MCF 10A (cell line): Measurements from ENCODE around the gene NEK5. TPM values are rescaled to one million over a fixed set of nuclear protein-coding genes. Genes with fewer than 3 reads are reported as not detected.

Source experiments
- BruUV-seq: library from RNA; stranded (reverse); fragments of 400-500 nt; replicated peaks from 2 replicates; lab custom pipeline; 2021; lab: Mats Ljungman, UMichigan
- CTCF ChIA-PET: fragments of 300-600 bp; sonication (Branson Sonifier 250); formaldehyde crosslinking; extraction: SDS; loops from one replicate; lab custom pipeline; 2021; ENCODE audit warnings: antibody characterized with exemption, inconsistent platforms; lab: Yijun Ruan, JAX
- POLR2A ChIA-PET: fragments of 300-600, 350-650 bp; sonication (Branson Sonifier 250); formaldehyde crosslinking; extraction: SDS; loops from one replicate; lab custom pipeline; 2020; ENCODE audit warnings: antibody characterized with exemption, inconsistent platforms; lab: Yijun Ruan, JAX
- DNase-seq: peaks from one replicate; pipeline ENCODE4 v3.0.0-alpha.2; 2018; ENCODE audit not compliant: unreplicated experiment
- H3K27ac Mint-ChIP-seq: one replicate; pipeline ENCODE4 v1.8.0; 2022; ENCODE audit warnings: mild to moderate bottlenecking, low read depth, mixed read lengths; ENCODE audit not compliant: unreplicated experiment
- H3K27me3 Mint-ChIP-seq: one replicate; pipeline ENCODE4 v1.8.0; 2022; ENCODE audit warnings: mixed read lengths; ENCODE audit not compliant: insufficient read depth, unreplicated experiment
- H3K36me3 Mint-ChIP-seq: one replicate; pipeline ENCODE4 v1.8.0; 2022; ENCODE audit warnings: mild to moderate bottlenecking, moderate library complexity, mixed read lengths; ENCODE audit not compliant: insufficient read depth, unreplicated experiment
- H3K4me1 Mint-ChIP-seq: one replicate; pipeline ENCODE4 v1.8.0; 2022; ENCODE audit warnings: mixed read lengths; ENCODE audit not compliant: insufficient read depth, unreplicated experiment
- H3K4me3 Mint-ChIP-seq: one replicate; pipeline ENCODE4 v1.8.0; 2022; ENCODE audit warnings: mild to moderate bottlenecking, moderate library complexity, mixed read lengths; ENCODE audit not compliant: unreplicated experiment
- H3K9me3 Mint-ChIP-seq: one replicate; pipeline ENCODE4 v1.8.0; 2022; ENCODE audit warnings: mixed read lengths; ENCODE audit not compliant: unreplicated experiment
- CTCF ChIP-seq: fragments of 200-600 bp; IDR thresholded peaks from one replicate; pipeline ENCODE4 v1.8.0; 2022; ENCODE audit warnings: antibody characterized with exemption, mild to moderate bottlenecking; ENCODE audit not compliant: unreplicated experiment
- intact Hi-C: fragments of 100-400 bp; cut with micrococcal nuclease; formaldehyde crosslinking; loops from 2 replicates; pipeline ENCODE4 v1.14.1; 2022
- total RNA-seq: library from RNA; stranded (reverse); gene quantifications from 2 replicates; pipeline ENCODE4 v1.2.3, GENCODE V29; 2022

Gene NEK5
- total RNA-seq, 1 experiment from 2014 or later, result 0.21 TPM

- no peak for TF ChIP-seq CTCF
- intact Hi-C loops, result loop anchor here (5.0 kb wide), 1 partner anchor 600 kb away; no protein-coding TSS in a partner anchor
- Mint-ChIP-seq H3K4me1 (peaks cover 8% of the 10 kb centered on the region), H3K27me3 (no peaks in the 10 kb centered on the region), H3K9me3 (no peaks in the 10 kb centered on the region), H3K4me3 (peak overlapping the region; percentile 92), H3K27ac (peak overlapping the region; percentile 90), H3K36me3 (peaks cover 16% of the 10 kb centered on the region)
- ChIA-PET POLR2A (interaction anchor here (0.5 to 1.9 kb wide), 24 partner anchors 8 to 641 kb away, joined by 3 to 13 read pairs (median 4); partner anchors contain the start of gene NEK3), CTCF (interaction anchor here (0.6 to 1.4 kb wide), 7 partner anchors 10 to 182 kb away, joined by 3 to 5 read pairs (median 3); no protein-coding TSS in a partner anchor)
- TSS peak; percentile 69 for BruUV-seq
- DNase-seq, result no peak
Observed at GRCh38 chr13:52012512-52012836, 116.4 kb downstream of the NEK5 start.

DNA sequence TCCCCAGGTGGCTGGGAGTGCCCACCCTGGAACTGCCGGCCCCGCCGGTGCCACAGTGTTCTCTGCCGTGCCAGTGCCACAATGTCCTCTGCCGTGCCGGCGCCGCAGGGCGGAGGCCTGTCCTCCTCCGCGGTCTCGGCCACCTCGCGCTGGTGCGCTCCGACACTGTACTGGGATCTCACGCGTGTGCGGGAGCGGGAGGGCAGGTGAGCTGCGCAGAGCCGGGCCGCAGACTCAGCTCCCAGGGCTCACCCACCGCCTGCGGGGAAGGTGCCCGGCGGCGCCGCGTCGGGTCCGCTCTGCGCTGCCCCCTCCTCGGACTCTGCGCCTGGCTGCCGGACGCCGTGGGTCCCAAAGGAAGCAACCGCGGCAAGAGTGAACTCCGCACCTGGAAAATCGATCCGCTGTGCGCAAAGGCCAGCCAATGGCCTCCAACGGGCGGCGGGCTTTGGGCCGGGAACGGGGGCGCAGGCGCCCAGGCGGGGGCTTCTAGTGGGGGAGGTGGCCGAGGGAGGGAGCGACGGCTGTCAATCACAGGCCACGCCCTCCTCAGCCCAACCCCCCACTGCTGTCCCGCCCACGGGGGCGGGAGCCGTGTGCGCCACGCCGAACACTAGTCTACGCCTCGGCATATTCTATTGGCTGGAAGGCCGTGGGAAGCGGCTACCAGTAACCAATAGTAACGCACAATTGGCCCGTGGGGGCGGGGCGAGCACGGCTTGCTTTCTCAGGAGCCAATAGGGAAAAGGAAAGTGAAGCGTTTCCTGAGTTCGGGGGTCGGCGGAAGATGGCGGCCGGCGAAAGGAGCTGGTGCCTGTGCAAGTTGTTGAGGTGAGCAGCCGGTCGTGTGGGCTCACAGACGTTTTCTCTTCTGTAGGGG lies 117.0 kb downstream of the NEK5 start, which contains the start of gene ALG11:
Gene ALG11, plus strand, starts transcription at position 767 of the 880 bp plus-strand sequence. Its CDS starts 21 bp downstream, at position 788.
- peak; percentile 99 for DNase-seq
- peaks cover 13% of the 10 kb centered on the region for H3K36me3 Mint-ChIP-seq
- peaks cover 9% of the 10 kb centered on the region for H3K4me1 Mint-ChIP-seq
- no peaks in the 10 kb centered on the region for H3K27me3 Mint-ChIP-seq
- POLR2A ChIA-PET, result interaction anchor here (0.5 to 1.9 kb wide), 22 partner anchors 9 to 182 kb away, joined by 3 to 13 read pairs (median 4); partner anchors contain the start of gene NEK3
- H3K27ac Mint-ChIP-seq, result peak within 1 kb of the TSS; percentile 90
- BruUV-seq, result no TSS peak
- H3K4me3 Mint-ChIP-seq, result peak within 1 kb of the TSS; percentile 92
- intact Hi-C loops, result loop anchor here (5.0 kb wide), 1 partner anchor 600 kb away; no protein-coding TSS in a partner anchor
- CTCF ChIA-PET, result interaction anchor here (0.6 to 1.4 kb wide), 6 partner anchors 9 to 183 kb away, joined by 3 to 5 read pairs (median 3); partner anchors contain the start of gene UTP14C
- no peak for TF ChIP-seq CTCF
- H3K9me3 Mint-ChIP-seq, result no peaks in the 10 kb centered on the region

GRCh38 chr13:52010890-52011631 lies 117.8 kb downstream of the NEK5 start, which contains the start of gene ATP7B:
Gene ATP7B (minus strand): TSS chr13:52011450. CDS start chr13:52011337, 113 bp downstream.
- BruUV-seq, result no TSS peak
- POLR2A ChIA-PET, result no interaction called here
- no peaks in the 10 kb centered on the region for H3K27me3 Mint-ChIP-seq

More at GRCh38 chr13:52010890-52011631, 117.8 kb downstream of the NEK5 start, which contains the start of gene ATP7B:
- Mint-ChIP-seq H3K4me3 (peak within 1 kb of the TSS; percentile 92), H3K9me3 (no peaks in the 10 kb centered on the region), H3K27ac (peak within 1 kb of the TSS; percentile 90), H3K36me3 (peaks cover 10% of the 10 kb centered on the region), H3K4me1 (peaks cover 17% of the 10 kb centered on the region)
- TF ChIP-seq CTCF, result no peak
- no peak for DNase-seq
- CTCF ChIA-PET, result interaction anchor here (0.7 to 1.3 kb wide), 2 partner anchors 10 to 14 kb away, joined by 3 to 4 read pairs; partner anchors contain the start of gene UTP14C
- intact Hi-C loops, result loop anchor here (5.0 kb wide), 1 partner anchor 599 kb away; no protein-coding TSS in a partner anchor
